Nephron (organoid): ENCODE results near the gene SHROOM1.

Experiments
- H3K27ac Mint-ChIP-seq, 3 experiments: 2 replicates each; pipeline ENCODE4 v1.8.0; 2020; ENCODE audit warnings: mixed read lengths in 3 of 3, mild to moderate bottlenecking in 2 of 3, moderate library complexity in 1 of 3
- H3K27me3 Mint-ChIP-seq: 2 replicates; pipeline ENCODE4 v1.8.0; 2021; ENCODE audit warnings: low read depth, mild to moderate bottlenecking, moderate library complexity, mixed read lengths
- H3K36me3 Mint-ChIP-seq: 2 replicates; pipeline ENCODE4 v1.8.0; 2020; ENCODE audit warnings: low read depth, mixed read lengths
- H3K4me1 Mint-ChIP-seq: 2 replicates; pipeline ENCODE4 v1.8.0; 2020; ENCODE audit warnings: mixed read lengths
- H3K4me3 Mint-ChIP-seq, 3 experiments: 2 replicates each; pipeline ENCODE4 v1.8.0; 2020; ENCODE audit warnings: mild to moderate bottlenecking in 3 of 3, mixed read lengths in 3 of 3, moderate library complexity in 2 of 3
- H3K9me3 Mint-ChIP-seq: 2 replicates; pipeline ENCODE4 v1.8.0; 2020; ENCODE audit warnings: mixed read lengths
- CTCF ChIP-seq, 3 experiments: fragments of 200-600 bp; sonication (generic); IDR thresholded peaks; one replicate each; pipeline ENCODE4 v1.5.0; 2021; ENCODE audit warnings: antibody characterized with exemption in 3 of 3; ENCODE audit not compliant: unreplicated experiment in 3 of 3

SHROOM1 gene

DNA sequence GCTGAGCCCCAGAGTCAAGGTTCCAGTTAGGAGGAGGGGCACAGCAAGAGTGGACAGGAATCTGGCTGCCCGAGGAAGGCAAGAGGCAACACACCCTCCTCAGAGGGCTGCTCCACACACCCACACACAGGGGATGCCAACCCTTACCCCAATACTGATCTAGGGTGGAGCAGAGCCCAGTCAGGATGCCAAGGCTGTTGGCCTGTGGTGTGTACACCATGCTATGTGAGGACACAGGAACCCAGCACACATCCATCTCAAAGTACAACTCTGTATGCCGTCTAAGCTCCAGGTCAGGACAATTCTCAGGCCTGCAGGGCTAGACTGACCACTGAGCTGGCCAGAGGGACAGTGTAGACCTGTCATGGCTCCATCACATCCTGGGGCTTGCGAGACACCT, 56.0 kb downstream of the SHROOM1 start:
- H3K4me1 Mint-ChIP-seq: peaks cover 42% of the 10 kb centered on the region
- H3K4me3 Mint-ChIP-seq: peak overlapping the region; percentile 69 to 92 (median 85)
- no peaks in the 10 kb centered on the region for H3K9me3 Mint-ChIP-seq
- no peak for TF ChIP-seq CTCF (IDR thresholded peaks at IDR 0.05; ENCODE audit: unreplicated experiment in 3 of 3)
- H3K27ac Mint-ChIP-seq: peak overlapping the region in 1 of 3 experiments; percentile 87
- peaks cover 7% of the 10 kb centered on the region for H3K27me3 Mint-ChIP-seq
- no peaks in the 10 kb centered on the region for H3K36me3 Mint-ChIP-seq

- peak overlapping the region in 1 of 3 experiments; percentile 21 for H3K27ac Mint-ChIP-seq
- no peak for TF ChIP-seq CTCF (IDR thresholded peaks at IDR 0.05; ENCODE audit: unreplicated experiment in 3 of 3)
- peaks cover 7% of the 10 kb centered on the region for H3K27me3 Mint-ChIP-seq
- H3K4me3 Mint-ChIP-seq: peak overlapping the region; percentile 16 to 69 (median 53)
- no peaks in the 10 kb centered on the region for H3K36me3 Mint-ChIP-seq
- H3K9me3 Mint-ChIP-seq: no peaks in the 10 kb centered on the region
- H3K4me1 Mint-ChIP-seq: peaks cover 42% of the 10 kb centered on the region
Observed at GRCh38 chr5:132773601-132774355, 56.7 kb downstream of the SHROOM1 start.

- TF ChIP-seq CTCF (IDR thresholded peaks at IDR 0.05; ENCODE audit: unreplicated experiment in 3 of 3): no peak
- H3K9me3 Mint-ChIP-seq: no peaks in the 10 kb centered on the region
- no peak overlapping the region for H3K4me3 Mint-ChIP-seq
- peaks cover 4% of the 10 kb centered on the region for H3K27me3 Mint-ChIP-seq
- peaks cover 38% of the 10 kb centered on the region for H3K4me1 Mint-ChIP-seq
- peak overlapping the region in 1 of 3 experiments; percentile 21 for H3K27ac Mint-ChIP-seq
- no peaks in the 10 kb centered on the region for H3K36me3 Mint-ChIP-seq
Observed at GRCh38 chr5:132773114-132773513, 57.3 kb downstream of the SHROOM1 start.

DNA sequence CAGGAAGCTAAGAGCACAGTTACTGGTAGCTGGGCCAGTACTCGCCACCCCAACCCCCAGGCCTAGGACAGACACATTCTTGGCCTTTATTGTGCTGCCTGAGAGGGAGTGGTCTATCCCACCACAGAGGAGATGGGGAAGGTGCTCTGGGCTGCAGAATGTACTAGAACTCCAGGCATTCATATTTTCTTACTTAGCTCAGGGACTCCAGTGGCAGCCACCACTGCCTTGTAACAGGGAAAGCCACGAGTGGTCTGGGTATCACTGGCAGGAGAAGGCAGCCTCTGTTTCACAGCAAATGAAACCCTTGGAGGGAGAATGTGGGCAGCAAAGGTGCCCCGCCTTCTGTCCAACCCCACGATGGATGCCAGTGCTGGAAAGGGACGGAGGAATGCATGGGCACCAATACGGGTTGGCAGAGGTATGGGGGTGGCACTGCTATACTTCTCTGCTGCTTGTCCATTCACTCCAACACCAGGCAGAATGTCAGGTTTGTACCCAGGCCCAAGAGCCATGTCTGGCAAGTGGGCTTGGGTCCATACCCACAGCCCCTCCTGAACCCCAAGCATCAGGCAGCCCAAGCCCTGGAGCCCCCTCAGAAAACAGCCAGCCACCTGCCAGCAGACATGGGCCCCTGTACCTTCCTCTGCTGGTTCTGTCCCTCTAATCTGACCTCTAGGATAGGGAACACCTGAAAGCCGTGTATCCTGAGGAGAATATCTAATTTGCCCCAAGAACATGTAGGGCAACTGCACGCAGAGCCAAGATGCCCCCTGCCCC, 58.0 kb downstream of the SHROOM1 start:
- Mint-ChIP-seq H3K4me3 (peak overlapping the region in 2 of 3 experiments; percentile 41 to 45), H3K4me1 (peaks cover 42% of the 10 kb centered on the region), H3K36me3 (no peaks in the 10 kb centered on the region), H3K9me3 (no peaks in the 10 kb centered on the region), H3K27me3 (no peaks in the 10 kb centered on the region), H3K27ac (peak overlapping the region; percentile 48 to 63 (median 56))
- TF ChIP-seq CTCF (IDR thresholded peaks at IDR 0.05; ENCODE audit: unreplicated experiment in 3 of 3): no peak
